Transverse colon (tissue), 3 donors: ENCODE results near the gene ROR1.

Source experiments
- CTCF ChIP-seq, 5 experiments: fragments of 200-600 bp in 3 of 5; fragments of 450-650 bp in 2 of 5; sonication (generic) in 3 of 5; IDR thresholded peaks; 1 replicate in 2 of 5; 2 replicates in 3 of 5; pipeline ENCODE4 v1.5.1; 2016 to 2017; ENCODE audit warnings: antibody characterized with exemption in 5 of 5, inconsistent platforms in 3 of 5, mild to moderate bottlenecking in 2 of 5, moderate library complexity in 1 of 5
- EP300 ChIP-seq: sonication (generic); formaldehyde crosslinking; IDR thresholded peaks from one replicate; pipeline ENCODE4 v1.6.1; 2017; ENCODE audit warnings: antibody characterized with exemption, low read depth
- POLR2A ChIP-seq: fragments of 450-650 bp; IDR thresholded peaks from one replicate; pipeline ENCODE4 v1.6.1; 2016; ENCODE audit warnings: antibody characterized with exemption, mild to moderate bottlenecking, moderate library complexity

GRCh38 chr1:63976006-63976405 is 202.2 kb downstream of the ROR1 start:
- TF ChIP-seq CTCF (IDR thresholded peaks at IDR 0.05), result no peak
- TF ChIP-seq POLR2A, result no peak
- TF ChIP-seq EP300, result no peak
